NCI-H2081 treated with DMSO at 0.1 percent for 48 hours (cell line): Measurements from ENCODE around the gene AMIGO2.

Experiments used
- DNase-seq: peaks from one replicate; lab custom pipeline; 2025; lab: John Stamatoyannopoulos, UW

Gene AMIGO2

DNA sequence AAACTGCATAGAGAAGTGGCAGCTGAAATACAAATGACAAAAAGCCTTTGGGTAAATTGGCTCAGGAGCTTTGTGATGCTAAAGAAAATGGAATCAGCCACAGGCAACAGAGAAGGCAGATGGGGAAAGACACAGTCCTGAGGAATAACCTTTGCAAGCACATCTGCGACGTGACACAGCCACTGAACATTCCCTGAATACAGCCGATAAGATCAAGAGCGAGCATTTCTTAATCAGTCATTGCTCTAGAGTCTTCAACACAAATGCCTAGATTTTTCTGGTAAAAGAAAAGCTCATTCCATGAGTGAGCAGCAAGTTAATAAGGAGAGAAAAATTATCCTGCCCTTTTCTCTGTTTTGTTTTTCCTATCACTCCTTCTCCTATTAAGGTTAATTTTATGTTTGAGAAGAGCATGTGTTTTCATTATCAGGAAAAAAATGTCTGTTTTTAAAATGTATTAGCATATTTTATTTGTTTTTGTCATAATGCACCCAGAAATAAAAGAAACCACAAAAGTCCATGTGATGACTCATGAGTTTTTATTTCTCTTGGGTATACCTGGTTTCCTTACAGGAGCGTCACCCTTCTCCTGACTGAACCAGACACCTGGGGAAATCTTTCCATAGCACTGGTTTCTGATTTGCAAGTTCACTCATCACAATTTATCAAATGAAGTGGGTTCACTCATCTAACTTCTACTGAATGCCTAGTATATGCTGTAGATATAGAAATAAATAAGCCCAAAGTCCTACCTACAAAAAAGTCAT, 45.8 kb downstream of the AMIGO2 start:
- no peak for DNase-seq

DNA sequence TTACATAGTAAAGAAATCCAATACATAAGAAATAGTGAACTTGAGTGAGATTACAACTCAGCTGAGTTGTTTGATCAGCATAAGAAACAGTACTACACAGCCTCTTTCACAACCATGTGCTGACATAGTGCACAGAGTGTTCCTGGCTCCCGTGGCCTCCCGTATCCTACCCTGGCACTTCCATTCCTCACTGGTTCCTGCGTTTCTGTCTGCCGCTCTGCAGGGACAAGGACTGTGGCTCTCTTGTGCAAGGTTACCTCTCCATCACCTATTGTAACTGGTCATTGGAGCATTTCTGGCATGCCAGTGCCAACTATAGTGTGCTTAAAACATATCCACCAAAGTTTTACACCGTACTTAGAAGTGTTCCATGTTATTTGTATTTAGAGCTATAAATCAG, 46.7 kb downstream of the AMIGO2 start:
- DNase-seq: no peak

- DNase-seq: peak; percentile 21
Observed at GRCh38 chr12:47032644-47033043, 47.1 kb downstream of the AMIGO2 start.

DNA sequence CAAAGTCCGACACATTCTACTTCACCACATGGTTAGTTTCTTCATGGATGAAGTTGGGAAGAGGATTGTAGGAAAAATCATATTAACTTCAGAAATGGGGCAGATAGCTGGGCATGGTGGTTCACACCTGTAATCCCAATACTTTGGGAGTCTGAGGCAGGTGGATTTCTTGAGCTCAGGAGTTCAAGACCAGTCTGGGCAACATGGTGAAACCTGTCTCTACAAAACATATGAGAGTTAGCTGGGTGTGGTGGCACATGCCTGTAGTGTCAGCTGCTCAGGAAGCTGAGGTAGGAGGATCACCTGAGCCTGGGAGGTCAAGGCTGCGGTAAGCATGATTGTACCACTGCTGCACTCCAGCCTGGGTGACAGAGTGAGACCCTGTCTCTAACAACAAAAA, 49.9 kb downstream of the AMIGO2 start:
- DNase-seq: no peak

DNA sequence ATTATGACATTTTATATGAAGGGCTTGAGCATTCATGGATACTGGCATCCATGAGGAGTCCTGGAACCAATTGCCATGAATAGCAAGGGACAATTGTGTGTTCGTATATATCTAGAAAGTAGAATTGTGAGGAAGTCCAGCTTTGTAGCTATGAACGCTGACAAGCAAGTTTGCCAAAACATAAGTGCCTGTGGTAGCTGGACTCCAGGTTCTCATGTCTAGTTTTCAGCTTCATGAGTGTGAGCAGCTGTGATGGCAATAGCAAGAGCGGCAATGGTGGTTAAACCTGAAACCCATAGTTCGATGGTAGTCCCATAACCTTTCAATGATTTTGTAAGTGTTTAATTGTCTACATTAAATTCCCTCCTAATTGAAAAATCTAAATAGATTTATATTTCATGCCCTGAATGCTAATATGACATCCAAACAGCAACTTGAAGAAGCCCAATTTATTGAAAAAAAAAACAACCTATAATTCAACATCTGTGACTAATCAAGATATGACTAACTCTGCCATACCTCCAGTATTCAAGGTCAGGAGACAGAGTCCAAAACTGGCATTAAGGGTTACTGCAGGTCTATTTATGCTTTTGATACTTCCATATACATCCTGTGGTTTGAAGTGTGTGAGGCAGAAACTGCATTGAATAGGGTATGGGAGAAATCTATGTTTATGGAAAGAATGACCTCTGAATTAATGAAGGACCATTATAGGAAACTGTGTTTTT, 50.6 kb downstream of the AMIGO2 start:
- no peak for DNase-seq

DNA sequence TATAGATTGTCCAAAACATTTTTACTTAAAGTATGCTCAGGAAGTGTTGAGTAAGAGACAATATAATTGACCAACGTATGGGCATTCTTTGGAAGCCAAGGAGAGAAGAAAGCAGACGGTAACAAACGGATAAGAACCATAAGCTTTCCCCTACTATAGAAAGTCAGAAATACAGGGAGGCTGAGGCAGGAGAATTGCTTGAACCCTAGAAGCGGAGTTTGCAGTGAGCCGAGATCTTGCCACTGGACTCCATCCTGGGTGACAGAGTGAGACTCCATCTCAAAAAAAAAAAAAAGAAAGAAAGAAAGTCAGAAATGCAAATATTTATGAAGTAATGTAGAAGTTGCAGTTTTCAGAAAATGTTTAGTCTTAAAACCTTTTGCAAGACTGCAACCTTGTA, 51.6 kb downstream of the AMIGO2 start:
- no peak for DNase-seq
